ENCODE results near the gene C1orf174. TPM values are rescaled to one million over a fixed set of nuclear protein-coding genes. Genes with fewer than 3 reads are reported as not detected.

C1orf174 gene
- total RNA-seq, 3 donors from 2014 or later (not counting 1 experiment from before 2014, with no cell fraction given) = 52.9 to 62.3 (median 61.5) TPM

- Histone ChIP-seq H3K9me3 (ENCODE audit: control insufficient read depth, insufficient read depth, low read length) (peaks cover 3% of the 10 kb centered on the region), H3K4me1 (ENCODE audit: control insufficient read depth, insufficient read depth, low read length) (peaks cover 41% of the 10 kb centered on the region), H3K27ac (ENCODE audit: low read length) (peak overlapping the region; percentile 86), H3K36me3 (ENCODE audit: control insufficient read depth, insufficient read depth, low read length) (peaks cover 40% of the 10 kb centered on the region), H3K27me3 (ENCODE audit: control insufficient read depth, insufficient read depth, low read length) (no peaks in the 10 kb centered on the region), H3K4me3 (ENCODE audit: low read length) (no peak overlapping the region)
- ATAC-seq (peak; percentile 83 to 89 (median 85)), DNase-seq (peak; percentile 45 to 72)
- H3K4me3 Mint-ChIP-seq = peak overlapping the region; percentile 71
- WGBS (ENCODE audit: insufficient coverage) = 82% methylated on average over 17 of the region's 18 CpGs
- H3K9me3 Mint-ChIP-seq = no peaks in the 10 kb centered on the region
- intact Hi-C loops (cut with micrococcal nuclease) = loop anchor here (1.0 kb wide), 3 partner anchors 8 to 26 kb away; partner anchors contain the start of genes C1orf174, CEP104 and DFFB
- TF ChIP-seq CTCF (IDR thresholded peaks at IDR 0.05) = peak; percentile 12
- H3K27ac Mint-ChIP-seq = peak overlapping the region; percentile 85 to 95
- peaks cover 23 to 33% of the 10 kb centered on the region in 2 donors for H3K4me1 Mint-ChIP-seq
- H3K36me3 Mint-ChIP-seq = peaks cover 11% of the 10 kb centered on the region
- no peaks in the 10 kb centered on the region for H3K27me3 Mint-ChIP-seq (ENCODE audit: low read depth in 2 of 2)
Observed at GRCh38 chr1:3883194-3883925, 16.7 kb downstream of the C1orf174 start.

GRCh38 chr1:3881193-3881480 lies 18.9 kb downstream of the C1orf174 start:
- intact Hi-C loops (cut with micrococcal nuclease) = no loop called here
- peak overlapping the region; percentile 85 to 95 for H3K27ac Mint-ChIP-seq
- no peaks in the 10 kb centered on the region for H3K9me3 Mint-ChIP-seq
- Histone ChIP-seq H3K27me3 (ENCODE audit: control insufficient read depth, insufficient read depth, low read length) (no peaks in the 10 kb centered on the region), H3K27ac (ENCODE audit: low read length) (peak overlapping the region; percentile 60), H3K4me3 (ENCODE audit: low read length) (no peak overlapping the region), H3K9me3 (ENCODE audit: control insufficient read depth, insufficient read depth, low read length) (peaks cover 3% of the 10 kb centered on the region), H3K36me3 (ENCODE audit: control insufficient read depth, insufficient read depth, low read length) (peaks cover 26% of the 10 kb centered on the region), H3K4me1 (ENCODE audit: control insufficient read depth, insufficient read depth, low read length) (peaks cover 38% of the 10 kb centered on the region)
- DNase-seq (no peak), ATAC-seq (peak in 2 of 3 donors; percentile 13 to 48)
- H3K4me1 Mint-ChIP-seq = peaks cover 23 to 26% of the 10 kb centered on the region in 2 donors
- H3K4me3 Mint-ChIP-seq = peak overlapping the region; percentile 35
- TF ChIP-seq CTCF (IDR thresholded peaks at IDR 0.05) = no peak
- no peaks in the 10 kb centered on the region for H3K27me3 Mint-ChIP-seq (ENCODE audit: low read depth in 2 of 2)
- WGBS (ENCODE audit: insufficient coverage) = 54% methylated on average over 5 of the region's 5 CpGs
- peaks cover 11% of the 10 kb centered on the region for H3K36me3 Mint-ChIP-seq

- H3K4me1 Mint-ChIP-seq = peaks cover 23 to 26% of the 10 kb centered on the region in 2 donors
- Histone ChIP-seq H3K4me3 (ENCODE audit: low read length) (no peak overlapping the region), H3K36me3 (ENCODE audit: control insufficient read depth, insufficient read depth, low read length) (peaks cover 23% of the 10 kb centered on the region), H3K27me3 (ENCODE audit: control insufficient read depth, insufficient read depth, low read length) (no peaks in the 10 kb centered on the region), H3K4me1 (ENCODE audit: control insufficient read depth, insufficient read depth, low read length) (peaks cover 38% of the 10 kb centered on the region), H3K9me3 (ENCODE audit: control insufficient read depth, insufficient read depth, low read length) (peaks cover 3% of the 10 kb centered on the region), H3K27ac (ENCODE audit: low read length) (peak overlapping the region; percentile 60)
- no peak for DNase-seq
- no peaks in the 10 kb centered on the region for H3K9me3 Mint-ChIP-seq
- no peak for ATAC-seq
- intact Hi-C loops (cut with micrococcal nuclease) = no loop called here
- H3K36me3 Mint-ChIP-seq = peaks cover 11% of the 10 kb centered on the region
- peak overlapping the region; percentile 85 to 95 for H3K27ac Mint-ChIP-seq
- H3K4me3 Mint-ChIP-seq = no peak overlapping the region
- TF ChIP-seq CTCF (IDR thresholded peaks at IDR 0.05) = no peak
- no peaks in the 10 kb centered on the region for H3K27me3 Mint-ChIP-seq (ENCODE audit: low read depth in 2 of 2)
- WGBS (ENCODE audit: insufficient coverage) = 78% methylated on average over 20 of the region's 20 CpGs
Observed at GRCh38 chr1:3880429-3881192, 19.5 kb downstream of the C1orf174 start.

All from natural killer cell (primary cell).